HEK293 (cell line): ENCODE results near the gene COMMD7.
"Not testable (repeated sequence)": the region's sequence is repeated elsewhere in the genome, so short reads cannot be mapped to it uniquely, and the experiment has no call there.

ENCODE experiments used
- CTCF ChIA-PET: fragments of 350-600 bp; formaldehyde crosslinking; extraction: SDS; loops from one replicate; lab custom pipeline; 2021; ENCODE audit warnings: antibody characterized with exemption; lab: Yijun Ruan, JAX
- POLR2A ChIA-PET: fragments of 300-600 bp; formaldehyde crosslinking; extraction: SDS; loops from one replicate; lab custom pipeline; 2020; ENCODE audit warnings: antibody characterized with exemption, inconsistent platforms; lab: Yijun Ruan, JAX
- H3K27ac ChIP-seq: fragments of 200-500 bp; sonication (Bioruptor generic); 2 replicates; pipeline ENCODE4 v1.5.1; 2014; ENCODE audit warnings: low read depth, low read length, control low read depth, inconsistent platforms; ENCODE audit errors: extremely low read depth
- H3K36me3 ChIP-seq, 2 experiments: fragments of 200-500 bp in 1 of 2; sonication (Bioruptor generic) in 1 of 2; 1 replicate in 1 of 2; 2 replicates in 1 of 2; pipeline ENCODE4 v1.5.1; 2014 to 2017; ENCODE audit warnings: inconsistent platforms in 2 of 2, low read length in 2 of 2; ENCODE audit not compliant: control insufficient read depth in 2 of 2, insufficient read depth in 1 of 2
- H3K4me1 ChIP-seq: fragments of 200-500 bp; sonication (Bioruptor generic); 2 replicates; pipeline ENCODE4 v1.5.1; 2014; ENCODE audit warnings: mild to moderate bottlenecking, low read length, inconsistent platforms; ENCODE audit not compliant: control insufficient read depth, insufficient read depth
- H3K4me3 ChIP-seq: 2 replicates; pipeline ENCODE4 v1.5.1; 2011; ENCODE audit warnings: low read depth, mild to moderate bottlenecking, control low read depth, low read length, moderate library complexity
- H3K9me3 ChIP-seq: fragments of 200-500 bp; sonication (Bioruptor generic); 2 replicates; pipeline ENCODE4 v1.5.1; 2014; ENCODE audit warnings: low read depth, low read length, inconsistent platforms; ENCODE audit not compliant: control insufficient read depth, insufficient read depth
- ATF2 ChIP-seq: fragments of 450-650 bp; formaldehyde crosslinking; IDR thresholded peaks from 2 replicates; pipeline ENCODE4 v1.5.1; 2016; ENCODE audit warnings: missing biosample characterization, missing genetic modification characterization, low read depth
- HIC1 ChIP-seq: fragments of 450-650 bp; formaldehyde crosslinking; IDR thresholded peaks from 2 replicates; pipeline ENCODE4 v1.5.1; 2016; ENCODE audit warnings: missing biosample characterization, missing genetic modification characterization
- HOXA7 ChIP-seq: sonication (generic); formaldehyde crosslinking; IDR thresholded peaks from 2 replicates; pipeline ENCODE4 v1.8.1; 2022; ENCODE audit warnings: missing genetic modification reagents, borderline replicate concordance
- KLF1 ChIP-seq: fragments of 450-650 bp; formaldehyde crosslinking; IDR thresholded peaks from 2 replicates; pipeline ENCODE4 v1.5.1; 2016; ENCODE audit warnings: missing biosample characterization, missing genetic modification characterization
- YY1 ChIP-seq: fragments of 450-650 bp; formaldehyde crosslinking; IDR thresholded peaks from 2 replicates; pipeline ENCODE4 v1.5.1; 2018; ENCODE audit warnings: missing biosample characterization, missing genetic modification characterization
- ZBTB1 ChIP-seq: fragments of 450-650 bp; formaldehyde crosslinking; IDR thresholded peaks from 2 replicates; pipeline ENCODE4 v1.5.1; 2016; ENCODE audit warnings: missing biosample characterization, missing genetic modification characterization
- ZBTB49 ChIP-seq: fragments of 450-650 bp; formaldehyde crosslinking; IDR thresholded peaks from 2 replicates; pipeline ENCODE4 v1.5.1; 2016; ENCODE audit warnings: missing biosample characterization, missing genetic modification characterization, low read depth
- ZNF664 ChIP-seq: fragments of 450-650 bp; formaldehyde crosslinking; IDR thresholded peaks from 2 replicates; pipeline ENCODE4 v1.5.1; 2016; ENCODE audit warnings: missing biosample characterization, missing genetic modification characterization
- ZNF670 ChIP-seq: fragments of 450-650 bp; formaldehyde crosslinking; IDR thresholded peaks from 2 replicates; pipeline ENCODE4 v1.5.1; 2016; ENCODE audit warnings: missing biosample characterization, missing genetic modification characterization, low read depth
- ZNF707 ChIP-seq: fragments of 450-650 bp; formaldehyde crosslinking; IDR thresholded peaks from 2 replicates; pipeline ENCODE4 v1.5.1; 2016; ENCODE audit warnings: missing biosample characterization, missing genetic modification characterization
- ZNF776 ChIP-seq: fragments of 450-650 bp; formaldehyde crosslinking; IDR thresholded peaks from 2 replicates; pipeline ENCODE4 v1.5.0; 2017; ENCODE audit warnings: missing biosample characterization, missing genetic modification characterization, borderline replicate concordance
- ZNF777 ChIP-seq: fragments of 450-650 bp; formaldehyde crosslinking; IDR thresholded peaks from 2 replicates; pipeline ENCODE4 v1.5.1; 2017; ENCODE audit warnings: missing biosample characterization, missing genetic modification characterization, borderline replicate concordance
- TF ChIP-seq, protein P1 (sequence below): fragments of 450-650 bp; formaldehyde crosslinking; IDR thresholded peaks from 2 replicates; pipeline ENCODE4 v1.5.1; 2017; ENCODE audit warnings: missing biosample characterization, missing genetic modification characterization

Gene COMMD7

GRCh38 chr20:32709632-32710121 is 33.6 kb downstream of the COMMD7 start (continued):
- TF ChIP-seq ZNF664: no peak
- TF ChIP-seq, protein P1, sequence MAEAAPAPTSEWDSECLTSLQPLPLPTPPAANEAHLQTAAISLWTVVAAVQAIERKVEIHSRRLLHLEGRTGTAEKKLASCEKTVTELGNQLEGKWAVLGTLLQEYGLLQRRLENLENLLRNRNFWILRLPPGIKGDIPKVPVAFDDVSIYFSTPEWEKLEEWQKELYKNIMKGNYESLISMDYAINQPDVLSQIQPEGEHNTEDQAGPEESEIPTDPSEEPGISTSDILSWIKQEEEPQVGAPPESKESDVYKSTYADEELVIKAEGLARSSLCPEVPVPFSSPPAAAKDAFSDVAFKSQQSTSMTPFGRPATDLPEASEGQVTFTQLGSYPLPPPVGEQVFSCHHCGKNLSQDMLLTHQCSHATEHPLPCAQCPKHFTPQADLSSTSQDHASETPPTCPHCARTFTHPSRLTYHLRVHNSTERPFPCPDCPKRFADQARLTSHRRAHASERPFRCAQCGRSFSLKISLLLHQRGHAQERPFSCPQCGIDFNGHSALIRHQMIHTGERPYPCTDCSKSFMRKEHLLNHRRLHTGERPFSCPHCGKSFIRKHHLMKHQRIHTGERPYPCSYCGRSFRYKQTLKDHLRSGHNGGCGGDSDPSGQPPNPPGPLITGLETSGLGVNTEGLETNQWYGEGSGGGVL (tag by site-specific recombination): no peak
- TF ChIP-seq ZNF777 (tag by site-specific recombination): no peak
- no peak for TF ChIP-seq KLF1 (tag by site-specific recombination)
- no peak for TF ChIP-seq ZNF670
- no peak for TF ChIP-seq HIC1 (tag by site-specific recombination)
- TF ChIP-seq ZBTB1: no peak
- TF ChIP-seq HOXA7 (CRISPR knock-in tag): no peak
- TF ChIP-seq YY1 (tag by site-specific recombination): no peak
- no peak for TF ChIP-seq ATF2

DNA sequence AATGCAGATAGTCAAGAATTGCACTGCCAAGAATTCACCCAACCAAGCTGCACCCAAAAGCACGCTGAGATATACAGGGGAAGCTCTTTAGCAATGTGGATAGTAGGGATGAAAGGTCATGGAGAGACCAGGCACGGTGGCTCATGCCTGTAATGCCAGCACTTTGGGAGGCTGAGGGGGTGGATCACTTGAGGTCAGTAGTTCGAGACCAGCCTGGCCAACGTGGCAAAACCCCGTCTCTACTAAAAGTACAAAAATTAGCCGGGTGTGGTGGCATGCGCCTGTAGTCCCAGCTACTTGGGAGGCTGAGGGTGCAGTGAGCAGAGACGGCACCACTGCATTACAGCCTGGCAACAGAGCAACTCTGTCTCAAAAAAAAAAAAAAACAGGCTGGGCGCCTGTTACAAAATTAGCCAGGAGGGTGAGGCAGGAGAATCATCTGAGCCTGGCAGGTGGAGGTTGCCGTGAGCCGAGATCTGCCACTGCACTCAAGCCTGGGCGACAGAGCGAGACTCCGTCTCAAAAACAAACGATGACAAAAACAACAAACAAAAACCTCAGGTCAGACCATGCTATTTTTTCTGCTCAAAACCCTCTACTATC is 34.1 kb downstream of the COMMD7 start:
- POLR2A ChIA-PET: interaction anchor here (0.7 kb wide), 1 partner anchor 22 kb away, joined by 5 read pairs; no protein-coding TSS in a partner anchor
- H3K36me3 ChIP-seq: peaks cover 0 to 16% of the 10 kb centered on the region in 2 experiments; a peak in 2 of 3 replicates
- not testable (repeated sequence) for H3K4me3 ChIP-seq, H3K27ac ChIP-seq, H3K4me1 ChIP-seq, H3K9me3 ChIP-seq
- CTCF ChIA-PET: interaction anchor here (1.1 to 1.5 kb wide), 3 partner anchors 28 to 69 kb away, joined by 4 to 10 read pairs (median 5); no protein-coding TSS in a partner anchor

DNA sequence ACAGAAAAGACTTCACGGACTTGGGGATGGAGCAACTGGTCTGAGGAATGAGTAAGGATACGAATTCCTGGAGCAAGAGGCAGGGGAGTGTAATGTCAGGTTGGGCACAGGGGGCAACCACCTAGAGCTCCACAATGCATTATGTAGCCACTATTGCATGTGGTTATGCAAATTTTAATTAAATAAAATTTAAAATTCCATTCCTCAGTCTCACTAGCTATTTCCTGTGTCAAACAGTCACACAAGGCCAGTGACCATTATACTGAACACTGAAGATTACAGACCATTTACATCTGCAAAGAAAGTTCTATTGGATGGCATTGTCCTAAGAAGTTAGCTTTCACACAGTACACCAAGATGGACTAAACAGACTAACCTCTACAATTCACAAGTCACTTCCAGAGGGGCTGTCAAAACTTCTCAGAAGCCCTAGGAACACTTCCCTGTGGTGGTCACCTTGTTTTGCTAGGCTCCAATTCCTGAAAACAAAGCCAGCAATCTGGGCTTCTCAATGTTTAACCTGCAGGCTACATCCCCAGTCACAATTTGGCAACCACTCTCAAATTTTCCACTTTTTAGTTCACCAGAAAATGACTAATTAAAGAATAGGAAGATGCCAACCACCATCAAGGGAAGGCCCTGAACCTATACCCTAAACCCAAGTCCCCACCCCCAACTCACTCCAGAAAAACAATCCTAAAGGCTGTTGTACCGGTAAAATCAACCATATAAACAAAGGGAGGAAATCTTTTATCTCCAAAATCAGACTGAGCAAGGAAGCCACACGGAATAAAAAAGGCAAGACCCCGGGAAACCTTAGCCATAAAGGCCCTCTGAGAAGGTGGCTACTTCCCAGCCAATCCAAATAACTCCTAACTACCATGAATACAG is 35.3 kb downstream of the COMMD7 start:
- TF ChIP-seq ZNF776 (tag by site-specific recombination) (no peak), ZBTB49 (tag by site-specific recombination) (no peak), ZNF707 (tag by site-specific recombination) (no peak)
- Histone ChIP-seq H3K36me3 (peaks cover 0 to 24% of the 10 kb centered on the region in 2 experiments; a peak in 1 of 3 replicates), H3K4me1 (peaks cover 7% of the 10 kb centered on the region; the same call in 1 of the 2 replicates), H3K4me3 (no peak overlapping the region), H3K9me3 (no peaks in the 10 kb centered on the region), H3K27ac (no peak overlapping the region)
- CTCF ChIA-PET: interaction anchor here (0.6 to 1.1 kb wide), 2 partner anchors 34 to 71 kb away, joined by 3 to 5 read pairs; partner anchors contain the start of gene C20orf203
- POLR2A ChIA-PET: interaction anchor here (0.6 to 0.7 kb wide), 2 partner anchors 23 to 31 kb away, joined by 4 to 5 read pairs; no protein-coding TSS in a partner anchor
